Neural cell (in vitro differentiated cells): Measurements from ENCODE around the gene ZNHIT2.

ENCODE experiments used
- EP300 ChIP-seq: fragments of 450-650 bp; conservative IDR thresholded peaks from 2 replicates; pipeline ENCODE4 v1.6.1; 2014; ENCODE audit warnings: antibody characterized with exemption, mild to moderate bottlenecking, moderate library complexity; ENCODE audit not compliant: poor library complexity, severe bottlenecking
- EZH2 ChIP-seq: fragments of 200-600, 300-800 bp; shearing (Covaris generic), sonication (generic); IDR thresholded peaks from 2 replicates; pipeline ENCODE4 v1.6.1; 2014; ENCODE audit warnings: antibody characterized with exemption, low read length, borderline replicate concordance, mild to moderate bottlenecking; ENCODE audit not compliant: insufficient read depth, poor library complexity, severe bottlenecking
- POLR2AphosphoS5 ChIP-seq: IDR thresholded peaks from 2 replicates; pipeline ENCODE4 v1.6.1; 2012
- TF ChIP-seq, protein P1 (sequence below): fragments of 450-650 bp; IDR thresholded peaks from 2 replicates; pipeline ENCODE4 v1.5.1; 2014; ENCODE audit warnings: antibody characterized with exemption, mild to moderate bottlenecking, moderate library complexity; ENCODE audit not compliant: poor library complexity, severe bottlenecking

DNA sequence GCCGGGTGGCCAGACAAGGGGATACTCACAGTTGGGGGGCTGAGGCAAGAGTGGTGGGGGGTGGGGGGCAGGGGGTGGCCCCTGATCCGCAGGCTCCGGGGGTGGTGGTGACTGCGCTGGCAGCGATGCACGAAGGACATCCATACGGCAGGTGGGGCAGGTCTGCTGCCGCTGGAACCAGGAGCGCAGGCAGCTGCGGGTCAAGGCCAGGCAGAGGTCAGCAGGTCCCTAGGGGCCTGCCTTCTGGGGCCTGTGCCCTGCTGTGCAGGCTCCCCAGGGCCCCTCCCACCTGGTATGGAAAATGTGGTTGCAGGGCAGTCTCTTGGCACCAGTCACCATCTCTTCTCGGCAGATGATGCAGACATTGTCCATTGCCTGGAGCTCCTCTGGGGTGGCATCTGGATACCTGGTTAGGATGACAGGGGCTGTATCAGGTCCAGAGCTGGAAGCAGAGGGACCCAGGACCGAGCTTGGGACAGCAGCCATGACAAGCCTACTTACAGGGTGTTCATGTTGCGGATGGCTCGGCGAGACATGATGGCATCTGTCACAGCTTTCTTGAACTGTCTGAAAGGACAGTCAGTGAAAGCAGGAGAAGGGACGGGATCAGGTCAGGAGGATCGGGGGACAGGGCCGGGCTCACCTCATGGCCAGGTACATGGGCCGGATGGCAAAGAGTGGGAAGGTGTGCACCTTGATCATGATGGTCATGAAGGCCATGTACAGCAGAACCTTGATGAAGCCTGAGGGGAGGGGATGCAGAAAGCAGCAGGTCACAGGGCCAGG is 13.3 kb upstream of the ZNHIT2 start:
- TF ChIP-seq EZH2: no peak
- TF ChIP-seq, protein P1, sequence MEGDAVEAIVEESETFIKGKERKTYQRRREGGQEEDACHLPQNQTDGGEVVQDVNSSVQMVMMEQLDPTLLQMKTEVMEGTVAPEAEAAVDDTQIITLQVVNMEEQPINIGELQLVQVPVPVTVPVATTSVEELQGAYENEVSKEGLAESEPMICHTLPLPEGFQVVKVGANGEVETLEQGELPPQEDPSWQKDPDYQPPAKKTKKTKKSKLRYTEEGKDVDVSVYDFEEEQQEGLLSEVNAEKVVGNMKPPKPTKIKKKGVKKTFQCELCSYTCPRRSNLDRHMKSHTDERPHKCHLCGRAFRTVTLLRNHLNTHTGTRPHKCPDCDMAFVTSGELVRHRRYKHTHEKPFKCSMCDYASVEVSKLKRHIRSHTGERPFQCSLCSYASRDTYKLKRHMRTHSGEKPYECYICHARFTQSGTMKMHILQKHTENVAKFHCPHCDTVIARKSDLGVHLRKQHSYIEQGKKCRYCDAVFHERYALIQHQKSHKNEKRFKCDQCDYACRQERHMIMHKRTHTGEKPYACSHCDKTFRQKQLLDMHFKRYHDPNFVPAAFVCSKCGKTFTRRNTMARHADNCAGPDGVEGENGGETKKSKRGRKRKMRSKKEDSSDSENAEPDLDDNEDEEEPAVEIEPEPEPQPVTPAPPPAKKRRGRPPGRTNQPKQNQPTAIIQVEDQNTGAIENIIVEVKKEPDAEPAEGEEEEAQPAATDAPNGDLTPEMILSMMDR: no peak
- no peak for TF ChIP-seq EP300
- no peak for TF ChIP-seq POLR2AphosphoS5
